Nucleus accumbens (tissue), 56 donors: Measurements from ENCODE around the gene FAM50A.

Source experiments
- DNase-seq, 56 donors: peaks; one replicate each; lab custom pipeline; 2025; lab: John Stamatoyannopoulos, UW

Gene FAM50A

DNA sequence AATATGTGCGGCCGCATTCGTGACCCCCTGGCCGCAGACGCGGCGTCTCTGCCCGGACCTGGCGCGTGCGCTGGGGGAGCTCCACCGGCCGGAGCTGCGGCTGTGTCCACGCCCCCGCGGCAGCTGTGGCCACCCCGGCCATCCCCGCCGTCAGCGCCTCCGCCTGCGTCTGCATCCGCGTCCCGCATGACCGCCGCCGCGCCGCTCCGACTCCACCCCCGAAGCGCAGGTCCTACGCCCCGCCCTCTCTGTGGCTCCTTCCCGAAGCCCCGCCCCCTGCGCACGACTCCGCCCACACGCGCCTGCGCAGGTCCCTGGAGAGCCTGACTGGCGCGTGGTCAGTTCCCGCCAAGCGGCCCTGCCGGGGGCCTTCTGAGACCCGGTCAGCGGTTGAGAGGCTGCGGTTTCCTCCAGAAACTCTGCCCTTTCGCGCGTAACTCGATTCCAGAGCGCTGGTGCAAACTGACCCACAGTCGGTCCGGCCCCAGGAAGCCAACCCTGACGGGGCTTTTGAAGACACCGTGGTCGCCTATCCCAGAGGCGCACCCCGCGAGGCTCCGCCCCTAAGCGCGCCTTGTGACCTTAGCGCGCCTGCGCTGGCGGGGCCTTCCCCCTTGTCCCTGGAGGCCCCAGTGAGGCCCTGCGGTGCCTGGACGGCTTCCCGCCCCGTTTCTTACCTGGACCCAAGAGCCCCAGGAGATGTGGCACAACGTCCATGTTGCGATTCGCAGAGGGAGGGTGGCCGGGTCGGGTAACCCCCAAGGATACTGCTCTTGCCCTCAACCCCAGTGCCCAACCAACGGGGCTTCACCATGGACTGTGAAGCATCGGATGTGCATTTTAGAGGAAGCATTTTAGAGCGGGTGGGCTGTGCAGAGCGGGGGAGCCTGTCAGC is 35.0 kb downstream of the FAM50A start, which contains the start of gene LAGE3:
LAGE3 (minus strand) TSS at position 554 of the 895 bp plus-strand sequence; CDS start at position 188, 366 bp downstream.
- DNase-seq: peak; percentile 45 to 94 (median 85)

DNA sequence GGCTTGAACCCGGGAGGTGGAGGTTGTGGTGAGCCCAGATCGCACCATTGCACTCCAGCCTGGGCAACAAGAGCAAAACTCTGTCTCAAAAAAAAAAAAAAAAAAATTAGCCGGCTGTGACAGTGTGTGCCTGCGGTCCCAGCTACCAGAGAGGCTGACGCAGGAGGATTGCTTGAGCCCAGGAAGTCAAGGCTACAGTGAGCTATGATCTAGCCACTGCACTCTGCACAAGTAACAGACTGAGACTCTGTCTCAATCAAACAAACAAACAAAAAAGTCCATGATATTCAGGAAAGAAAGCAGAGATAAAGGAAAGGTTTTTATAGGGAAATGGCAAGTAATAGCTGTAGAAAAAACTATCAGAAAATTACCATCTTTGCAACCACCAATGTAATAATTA is 37.3 kb downstream of the FAM50A start:
- DNase-seq: no peak

DNA sequence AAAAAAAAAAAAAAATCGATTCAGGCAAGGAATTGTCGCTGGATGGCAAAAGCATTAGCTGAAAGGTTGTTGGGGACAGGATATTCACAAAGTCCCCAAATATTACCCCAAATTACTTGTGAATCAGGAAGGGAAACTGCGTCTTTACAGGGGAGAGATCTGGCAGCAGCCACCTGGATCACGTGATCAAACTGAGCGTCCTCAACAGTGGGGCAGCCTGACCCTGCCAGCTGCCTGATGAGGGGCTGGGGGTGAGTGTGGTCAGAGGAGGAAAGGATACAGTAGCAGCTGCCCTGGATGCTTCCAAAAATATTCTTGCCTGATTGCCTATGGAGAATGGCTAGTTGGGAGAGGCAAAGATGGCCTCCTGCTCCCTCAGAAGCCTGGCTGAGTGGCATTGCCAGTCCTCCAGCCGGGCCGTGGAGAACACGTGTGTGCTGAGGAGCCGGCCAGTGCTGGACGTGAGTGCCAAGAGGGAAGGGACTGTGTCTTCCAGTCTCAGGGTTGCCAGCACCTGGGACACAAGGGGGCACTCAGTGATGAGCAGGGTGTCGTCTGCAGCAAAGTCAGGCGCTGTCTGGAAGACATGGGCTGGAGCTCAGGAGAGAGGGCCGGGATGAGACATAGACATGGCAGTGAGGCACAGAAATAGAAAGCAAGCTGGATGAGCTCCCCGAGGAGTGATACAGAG is 38.1 kb downstream of the FAM50A start:
- no peak for DNase-seq

DNA sequence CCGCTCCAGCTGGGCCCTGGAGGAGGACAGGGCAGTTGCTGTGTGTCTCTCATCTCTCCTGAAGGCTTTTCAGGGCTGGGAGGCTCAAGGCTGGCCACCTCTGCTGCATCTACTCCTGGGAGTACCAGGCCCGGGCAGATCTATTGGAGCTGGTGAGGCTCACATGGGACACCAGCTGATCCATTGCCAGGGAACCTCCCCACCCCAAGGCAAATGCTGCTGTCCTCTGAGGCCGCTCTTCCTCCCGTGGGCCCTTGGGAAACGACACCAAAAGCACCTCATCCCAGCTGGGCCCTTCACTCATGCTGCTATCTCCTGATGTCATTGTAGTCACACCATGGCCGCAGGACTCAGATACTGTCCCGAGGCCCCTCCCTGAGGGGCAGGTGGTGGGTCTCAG is 38.8 kb downstream of the FAM50A start:
- no peak for DNase-seq

DNA sequence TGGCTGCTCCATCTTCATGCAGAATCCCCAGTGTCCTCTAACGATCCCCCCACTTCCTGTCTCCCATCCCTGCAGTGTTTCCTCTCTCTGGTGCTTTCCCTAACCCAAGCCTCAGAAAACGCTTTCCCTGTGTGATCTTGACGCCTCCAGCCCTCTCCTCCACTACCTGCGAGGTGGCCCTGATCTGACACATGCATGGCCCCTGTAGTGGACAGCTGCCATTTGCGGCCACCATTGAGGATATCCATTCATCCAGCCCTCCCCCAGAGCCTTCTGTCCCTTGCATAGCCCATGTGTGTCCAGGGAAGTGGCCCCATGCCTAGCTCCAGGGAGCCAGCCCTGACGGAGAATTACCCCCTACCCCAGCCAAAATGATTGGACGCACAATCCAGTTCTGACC is 39.4 kb downstream of the FAM50A start:
- DNase-seq: no peak

DNA sequence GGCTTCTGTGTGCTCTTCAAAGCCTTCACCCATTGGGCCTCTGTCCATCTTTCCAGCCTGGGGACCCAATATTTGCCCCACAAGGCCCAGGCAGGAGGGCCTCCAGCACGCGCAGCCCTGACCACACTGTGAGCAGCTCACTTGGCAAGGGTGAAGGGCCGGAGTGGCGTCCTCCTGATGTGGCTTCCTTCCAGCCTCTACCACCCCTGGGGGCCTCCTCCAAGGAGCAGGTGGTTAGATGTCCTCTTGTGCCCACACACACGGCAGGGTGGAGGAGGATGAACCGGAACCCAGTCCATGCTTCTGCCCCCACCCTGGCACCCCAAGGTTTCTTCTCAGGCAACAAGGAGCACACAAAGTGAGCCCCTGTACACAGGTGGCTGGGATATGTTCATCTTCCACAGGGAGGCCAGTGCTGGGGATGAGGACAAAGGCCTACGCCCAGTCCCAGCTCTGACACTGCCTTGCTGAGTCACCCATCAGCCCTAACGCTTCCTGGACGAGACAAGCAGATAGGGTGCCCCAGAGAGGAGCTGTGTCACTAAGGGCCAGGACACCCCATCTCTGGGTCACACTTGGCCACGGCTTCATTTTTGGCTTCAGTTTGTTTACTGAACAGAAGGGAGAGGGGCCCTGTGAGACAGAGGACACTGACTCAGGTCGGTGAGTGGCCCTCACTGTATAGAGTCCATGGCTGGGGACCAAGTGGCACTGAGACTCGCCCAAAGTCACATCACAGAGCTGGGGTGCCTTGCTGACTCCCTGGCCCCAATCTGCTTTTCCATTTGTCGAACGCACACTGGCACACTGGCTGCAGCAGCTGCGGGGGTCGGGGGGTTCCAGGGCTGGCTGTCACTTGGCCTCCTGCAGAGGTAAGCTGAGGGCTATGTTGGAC is 40.6 kb downstream of the FAM50A start:
- DNase-seq: no peak

DNA sequence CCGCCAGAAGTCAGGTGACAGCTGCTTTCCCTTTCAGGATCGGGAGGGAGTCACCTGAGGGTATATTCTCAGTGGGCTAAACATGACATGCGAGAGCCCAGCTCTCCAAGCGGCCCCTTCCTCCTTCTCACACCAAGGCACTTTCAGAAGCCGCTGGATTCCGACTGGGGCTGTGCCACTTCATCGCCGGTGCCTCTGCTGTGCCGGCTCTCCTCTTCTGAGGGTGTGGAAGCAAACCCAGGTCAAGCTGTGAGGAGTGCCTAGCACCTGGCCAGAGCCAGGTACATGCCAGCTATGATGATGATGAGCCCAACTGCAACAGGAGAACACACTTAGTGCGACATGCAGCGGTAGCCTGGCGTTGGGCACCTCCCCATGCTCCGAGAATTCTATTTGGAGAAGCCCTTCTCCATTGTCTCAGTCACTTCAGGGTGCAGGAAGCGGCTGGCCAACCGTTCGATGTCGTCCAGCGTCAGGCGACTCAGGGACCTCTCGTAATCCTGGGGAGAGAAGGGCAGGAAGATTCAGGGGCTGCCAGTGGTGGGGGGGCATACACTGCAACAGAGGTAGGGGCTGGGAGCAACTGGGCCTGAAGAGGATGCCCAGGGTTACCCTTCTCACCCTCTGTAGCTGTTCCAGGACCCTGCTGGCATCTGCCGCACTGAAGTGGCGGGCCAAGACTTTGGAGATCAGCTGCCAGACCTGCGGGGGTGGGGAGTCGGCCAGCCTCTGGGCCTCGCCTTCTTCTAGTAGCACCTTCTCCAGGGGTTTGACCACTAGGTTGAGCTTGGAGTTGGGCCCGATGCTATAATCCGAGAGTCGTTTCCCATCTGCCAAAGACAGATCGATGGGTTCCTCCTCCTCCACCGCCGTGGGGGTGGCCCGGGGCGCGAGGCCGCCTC is 41.5 kb downstream of the FAM50A start:
- DNase-seq: no peak

DNA sequence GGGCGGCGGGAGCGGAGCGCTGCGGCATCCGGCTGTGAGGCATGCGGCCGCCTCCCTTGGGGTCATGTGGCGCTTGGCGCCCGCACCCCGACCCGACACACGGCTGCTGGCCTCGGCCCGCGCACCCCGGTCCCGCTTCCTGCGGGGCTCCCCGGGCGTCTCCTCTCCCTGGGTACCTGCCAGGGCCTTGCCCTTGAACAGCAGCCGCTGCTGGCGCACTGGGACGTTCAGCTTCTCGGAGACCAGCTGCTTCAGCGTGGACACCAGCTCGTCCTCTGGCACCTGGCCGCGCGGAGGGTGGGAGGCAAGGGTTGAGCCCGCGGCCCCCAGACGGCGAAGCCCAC is 42.1 kb downstream of the FAM50A start:
- peak in 9 of 56 donors; percentile 5 to 52 (median 20) for DNase-seq

DNA sequence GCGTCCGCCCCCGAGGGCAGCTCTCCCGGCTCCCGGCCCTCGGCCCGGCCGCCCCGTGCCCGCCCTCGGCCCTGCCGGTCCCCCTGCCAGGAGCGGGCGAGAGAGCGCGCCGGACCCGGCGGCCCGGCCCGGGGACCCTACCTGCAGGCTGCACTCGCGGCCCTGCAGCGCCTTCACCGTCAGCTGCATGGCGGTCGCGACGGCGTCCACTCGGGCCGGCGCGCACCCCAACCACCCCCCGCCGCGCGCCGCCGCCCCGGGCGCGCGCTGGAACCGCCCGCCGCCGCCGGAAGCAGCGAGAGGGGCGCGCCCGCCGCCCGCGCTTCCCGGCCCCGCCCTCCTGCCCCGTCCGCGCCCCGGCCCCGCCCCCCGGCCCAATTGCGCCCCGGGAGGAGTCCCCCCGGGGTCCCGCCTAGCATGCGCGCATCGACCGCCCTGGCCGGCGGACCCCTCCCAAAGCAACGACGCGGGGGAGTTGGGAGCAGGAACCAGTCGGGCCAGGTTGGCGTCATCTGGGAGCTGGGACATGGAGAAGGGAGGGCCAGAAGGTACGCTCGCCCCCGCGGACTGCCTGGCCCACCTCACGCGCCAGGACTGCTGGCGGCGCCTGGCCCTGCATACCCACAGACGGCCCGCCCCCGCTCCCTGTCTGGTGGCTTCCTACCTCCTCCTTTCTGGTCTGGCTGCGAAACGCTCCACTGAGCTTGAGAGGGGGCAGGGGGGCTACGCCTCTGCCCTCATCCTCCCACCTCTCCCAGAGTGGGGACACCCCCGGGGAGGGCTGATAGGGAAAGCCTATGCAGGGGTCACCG is 42.7 kb downstream of the FAM50A start, which contains the start of gene UBL4A:
UBL4A (minus strand) TSS at position 220 of the 812 bp plus-strand sequence; CDS start at position 189, 31 bp downstream.
- peak in 30 of 56 donors; percentile 1 to 64 (median 26) for DNase-seq

DNA sequence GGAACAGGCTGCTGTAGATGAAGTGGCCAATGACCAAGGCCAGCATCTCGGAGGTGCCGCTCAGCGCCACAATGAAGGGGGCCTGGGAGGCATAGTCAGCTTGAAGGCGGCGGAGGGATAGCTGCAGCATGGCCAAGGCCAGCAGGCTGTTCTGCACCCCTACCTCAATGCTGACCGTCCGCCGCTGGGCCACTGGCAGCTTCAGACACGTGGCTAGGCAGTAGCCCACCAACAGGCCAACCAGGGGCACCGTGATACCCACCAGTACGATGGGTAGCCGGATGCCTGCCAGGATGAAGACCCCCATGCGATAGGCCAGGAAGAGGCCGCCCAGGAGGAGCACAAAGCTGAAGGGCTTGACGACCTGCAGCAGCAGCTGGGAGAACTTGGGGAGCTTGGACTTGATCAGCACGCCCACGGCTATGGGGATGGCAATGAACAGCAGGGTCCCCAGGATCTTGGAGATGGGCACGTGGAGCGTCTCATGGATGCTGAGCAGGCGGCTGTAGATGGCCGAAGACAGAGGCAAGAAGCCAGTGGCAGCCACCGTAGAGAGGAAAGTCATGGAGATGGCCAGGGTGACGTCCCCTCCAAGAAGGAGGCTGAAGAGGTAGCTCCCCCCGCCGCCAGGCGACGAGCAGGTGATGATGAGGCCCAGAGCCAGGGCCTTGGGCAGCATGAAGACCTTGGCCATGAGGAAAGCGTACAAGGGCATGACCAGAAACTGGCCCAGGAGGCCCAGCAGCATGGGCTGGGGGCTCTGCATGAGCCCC is 43.8 kb downstream of the FAM50A start:
- DNase-seq: no peak

DNA sequence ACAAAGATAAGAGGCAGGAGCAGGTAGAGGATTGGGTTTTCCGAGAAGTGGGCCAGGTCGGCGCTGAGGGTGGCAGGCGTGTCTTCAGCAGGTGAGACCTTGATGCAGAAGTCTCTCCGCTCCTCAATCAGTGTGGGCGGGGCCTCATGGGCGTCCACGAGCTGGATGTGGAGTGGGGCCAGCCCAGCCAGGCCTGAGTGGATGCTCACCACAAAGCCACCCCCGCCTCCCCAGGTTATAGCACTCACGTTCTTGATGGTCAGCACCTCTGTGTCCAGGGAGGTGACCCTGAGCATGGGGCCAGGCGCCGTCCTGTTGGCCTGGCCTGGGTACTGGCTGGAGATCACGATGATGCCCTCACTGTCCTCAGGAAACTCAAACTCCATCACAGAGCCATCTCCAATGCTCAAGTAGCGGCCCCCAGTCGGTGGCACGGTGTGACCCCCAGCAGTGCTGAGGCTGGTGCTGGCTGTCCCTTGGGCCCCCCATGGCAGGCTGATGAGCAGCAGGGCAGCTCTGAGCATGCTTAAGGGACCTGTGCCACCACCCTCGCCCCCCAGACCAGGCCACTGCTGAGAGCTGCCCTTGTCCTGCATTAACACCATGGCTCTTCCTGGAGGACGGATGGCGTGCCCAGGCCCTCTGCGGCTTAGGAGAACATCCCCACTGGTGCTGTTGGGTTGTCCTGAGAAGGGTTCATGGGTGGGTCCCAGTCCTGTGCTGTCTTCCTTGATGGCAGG is 44.6 kb downstream of the FAM50A start:
- DNase-seq: no peak

DNA sequence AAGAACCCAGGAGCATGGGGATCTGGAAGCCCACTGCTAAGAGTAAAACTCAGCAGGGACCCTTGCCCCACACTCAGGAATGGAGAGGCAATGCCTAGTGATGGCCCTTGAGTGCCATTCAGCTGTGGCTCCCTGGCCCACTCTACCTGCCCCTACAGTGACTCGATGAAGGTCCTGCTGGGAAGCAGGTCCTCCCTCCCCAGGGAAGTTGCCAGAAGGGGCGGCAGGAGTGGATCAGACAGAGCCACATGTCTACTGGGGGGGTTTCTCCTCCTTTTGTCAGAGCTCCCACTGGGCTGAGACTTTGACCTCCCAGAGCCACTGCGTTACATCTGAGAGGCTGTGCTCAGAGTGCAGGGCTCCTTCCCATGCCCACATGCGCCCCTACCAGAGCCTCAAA is 45.2 kb downstream of the FAM50A start:
- no peak for DNase-seq

DNA sequence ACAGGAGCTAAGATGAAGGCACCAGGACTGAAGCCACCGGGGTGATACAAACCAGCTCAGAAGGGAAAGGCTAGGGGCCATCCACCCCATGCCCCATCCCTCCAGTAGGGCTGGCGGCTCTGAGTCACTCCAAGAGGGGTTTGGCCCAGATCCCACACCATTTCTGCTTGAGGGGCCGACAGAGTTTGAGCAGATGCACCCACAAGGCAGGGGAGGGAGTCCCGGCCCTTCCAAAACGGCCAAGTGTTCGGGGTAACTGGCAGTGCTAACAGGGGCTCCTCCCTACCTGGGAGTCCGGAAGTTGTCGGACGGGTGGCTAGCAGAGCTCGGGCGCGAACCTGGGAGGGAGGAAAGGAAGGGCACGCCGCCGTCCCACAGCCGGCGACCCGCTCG is 46.1 kb downstream of the FAM50A start:
- peak in 7 of 56 donors; percentile 3 to 34 (median 27) for DNase-seq

DNA sequence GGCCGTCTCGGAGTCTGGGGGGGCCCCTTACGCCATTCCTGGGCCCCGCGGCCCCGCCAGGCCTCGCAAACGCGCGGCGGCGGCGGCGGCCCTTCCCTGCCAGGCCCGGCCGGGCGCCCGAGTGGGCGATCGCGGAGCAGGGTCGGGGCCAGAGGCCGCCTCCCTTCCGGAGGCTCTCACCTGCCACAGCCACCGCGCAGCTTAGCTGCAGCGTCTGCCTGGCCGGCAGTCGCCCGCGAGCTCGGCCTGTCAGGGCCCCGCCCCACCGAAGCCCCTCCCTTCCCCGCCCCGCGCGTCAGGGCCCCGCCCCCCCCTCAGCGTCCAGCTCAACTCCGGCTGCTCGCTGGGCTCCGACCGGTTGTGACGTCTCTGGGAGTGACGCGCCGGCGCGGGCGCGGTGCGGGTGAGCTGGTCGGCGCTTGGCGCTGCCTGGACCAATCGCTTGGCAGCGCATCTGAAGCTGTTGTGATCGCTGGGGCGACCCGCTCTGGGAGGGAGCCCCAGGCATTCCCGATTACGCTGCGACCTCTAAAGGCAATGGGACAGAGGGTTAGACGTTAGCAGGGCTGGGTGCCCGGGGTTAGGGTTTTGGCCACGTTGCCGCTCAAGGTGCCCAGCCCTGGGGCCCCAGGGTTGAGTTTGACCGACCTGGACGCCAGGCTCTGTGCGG is 46.6 kb downstream of the FAM50A start, which contains the start of gene SLC10A3:
SLC10A3 (minus strand) TSS at position 216 of the 670 bp plus-strand sequence. CDS start 1,689 bp downstream, outside the sequence.
- DNase-seq: peak; percentile 36 to 95 (median 88)

DNA sequence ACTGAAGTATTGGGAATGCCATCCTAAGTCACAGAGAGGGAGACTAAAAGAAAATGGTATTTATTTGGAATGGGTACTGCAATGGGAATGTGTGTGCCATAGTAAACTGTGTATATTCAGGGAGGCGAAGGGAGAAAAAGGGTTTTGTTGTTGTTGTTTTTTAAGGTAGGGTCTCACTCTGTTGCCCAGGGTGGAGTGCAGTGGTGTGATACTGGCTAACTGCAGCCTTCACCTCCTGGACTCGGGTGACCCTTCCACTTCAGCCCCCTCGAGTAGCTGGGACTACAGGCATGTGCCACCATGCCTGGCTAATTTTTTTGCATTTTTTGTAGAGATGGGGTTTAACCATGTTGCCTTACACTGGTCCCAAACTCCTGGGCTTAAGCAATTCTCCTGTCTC is 50.8 kb downstream of the FAM50A start:
- DNase-seq: no peak

DNA sequence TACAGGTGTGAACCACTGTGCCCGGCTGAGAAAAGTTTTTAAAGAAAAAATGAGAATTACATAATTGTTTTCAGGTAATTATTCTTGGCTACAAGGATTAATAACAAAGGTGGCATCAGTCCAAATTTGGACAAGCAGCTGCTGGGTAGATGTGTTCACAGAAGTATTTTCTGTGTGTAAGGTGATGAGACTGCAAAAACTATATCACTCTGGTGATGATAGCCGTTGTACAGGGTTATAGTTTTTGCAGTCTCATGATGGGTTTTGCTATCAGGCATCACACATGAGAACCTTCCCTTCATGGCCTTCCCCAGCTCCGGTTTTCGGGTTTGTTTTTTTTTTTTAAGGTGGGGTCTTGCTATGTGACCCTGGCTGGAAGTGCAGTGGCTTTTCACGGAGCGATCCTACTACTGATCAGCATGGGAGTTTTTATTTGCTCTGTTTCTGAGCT is 51.6 kb downstream of the FAM50A start:
- no peak for DNase-seq
